GM18519 (cell line): Measurements from ENCODE around the gene RORC.
"Not testable (repeated sequence)": the region's sequence is repeated elsewhere in the genome, so short reads cannot be mapped to it uniquely, and the experiment has no call there.

Source experiments
- ATAC-seq: cut with Tn5 transposase; IDR thresholded peaks from one replicate; pipeline ENCODE4 v1.9.1; 2021; ENCODE audit warnings: mild to moderate bottlenecking, moderate library complexity; ENCODE audit not compliant: unreplicated experiment, low FRiP score

Gene RORC

DNA sequence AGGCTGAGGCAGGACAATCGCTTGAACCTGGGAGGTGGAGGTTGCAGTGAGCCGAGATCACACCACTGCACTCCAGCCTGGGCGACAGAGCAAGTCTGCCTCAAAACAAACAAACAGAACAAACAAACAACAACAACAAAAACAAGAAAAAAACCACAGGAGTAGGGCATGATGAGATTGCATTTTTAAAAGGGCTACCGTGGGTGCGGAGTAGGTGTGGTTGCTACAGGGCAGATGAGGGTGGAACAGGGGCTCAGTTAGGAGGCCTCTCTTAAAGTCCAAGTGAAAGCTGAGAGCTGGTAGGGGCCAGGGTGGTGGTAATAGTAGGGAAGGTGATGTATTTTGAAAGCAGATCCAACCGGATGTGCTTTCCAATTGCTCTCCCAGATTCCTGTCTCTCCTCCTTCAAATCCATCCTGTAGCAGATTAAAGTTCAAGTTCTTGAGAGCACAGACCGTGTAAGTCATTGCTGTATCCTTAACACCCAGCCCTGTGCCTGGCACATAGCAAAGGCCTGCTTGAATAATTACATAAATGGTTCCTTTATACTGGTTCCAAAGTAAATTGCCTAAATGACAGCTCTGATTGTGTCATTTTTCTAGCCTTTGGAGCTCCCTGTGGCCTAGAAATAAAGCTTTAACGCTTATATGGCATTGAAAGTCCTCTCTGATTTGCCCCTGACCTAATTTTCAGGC is 22.2 kb downstream of the RORC start:
- ATAC-seq: no peak

DNA sequence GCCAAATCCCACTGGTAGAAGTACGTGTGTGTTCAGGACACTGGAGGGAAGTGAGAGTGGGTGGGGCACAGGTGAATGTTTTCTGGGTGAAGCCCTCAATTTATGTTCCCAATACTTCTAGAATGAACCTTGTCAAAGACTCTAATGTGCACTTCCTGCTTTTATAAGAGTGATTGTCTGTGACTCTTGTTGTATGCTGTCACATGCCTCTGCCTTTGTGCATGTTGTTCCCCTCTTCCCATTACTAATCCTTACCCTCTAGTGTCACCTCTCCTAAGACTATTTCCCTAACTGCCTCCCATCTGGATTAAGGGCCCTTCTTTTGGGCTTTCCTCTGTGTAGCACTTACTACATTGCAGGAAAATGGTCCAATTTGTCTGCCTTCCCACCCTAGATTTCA is 23.8 kb downstream of the RORC start:
- no peak for ATAC-seq

DNA sequence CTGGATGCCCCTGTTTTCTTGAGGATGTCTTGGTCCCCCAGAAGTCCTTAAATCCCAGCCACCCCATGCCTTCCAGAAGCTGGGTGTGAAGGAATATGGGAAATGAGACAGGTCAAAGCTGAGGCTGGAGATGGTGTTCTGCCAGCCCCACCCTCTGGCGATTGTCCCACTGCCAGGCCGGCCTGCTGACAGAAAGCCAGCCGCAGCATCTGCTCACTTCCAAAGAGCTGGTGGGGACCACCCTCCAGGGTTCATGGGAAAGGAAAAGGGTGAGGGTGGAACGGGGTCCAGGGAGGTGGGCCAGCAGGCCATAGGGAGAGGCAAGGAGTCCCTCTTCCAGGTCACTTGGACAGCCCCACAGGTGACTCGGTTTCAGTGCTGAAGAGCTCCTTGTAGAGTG is 24.5 kb downstream of the RORC start:
- no peak for ATAC-seq

DNA sequence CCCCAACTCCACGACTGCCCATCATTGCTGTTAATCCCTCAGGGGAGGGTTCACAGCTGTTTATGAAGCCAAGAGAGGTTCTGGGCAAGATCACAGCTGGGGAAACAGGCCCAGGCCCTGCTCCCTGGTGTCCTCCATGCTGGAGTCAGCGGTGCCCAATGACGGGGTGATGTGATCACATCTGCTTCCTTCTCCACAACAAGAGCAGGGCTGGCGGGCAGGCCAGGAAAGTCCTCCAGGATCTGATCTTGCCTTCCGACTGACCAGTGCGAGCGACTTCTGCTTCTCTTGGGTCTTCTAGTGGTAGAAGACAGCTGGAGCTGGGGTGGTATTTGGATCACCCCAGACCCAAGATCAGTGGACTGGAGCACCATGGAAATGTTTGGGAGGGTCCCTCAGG is 25.4 kb downstream of the RORC start:
- ATAC-seq: no peak

DNA sequence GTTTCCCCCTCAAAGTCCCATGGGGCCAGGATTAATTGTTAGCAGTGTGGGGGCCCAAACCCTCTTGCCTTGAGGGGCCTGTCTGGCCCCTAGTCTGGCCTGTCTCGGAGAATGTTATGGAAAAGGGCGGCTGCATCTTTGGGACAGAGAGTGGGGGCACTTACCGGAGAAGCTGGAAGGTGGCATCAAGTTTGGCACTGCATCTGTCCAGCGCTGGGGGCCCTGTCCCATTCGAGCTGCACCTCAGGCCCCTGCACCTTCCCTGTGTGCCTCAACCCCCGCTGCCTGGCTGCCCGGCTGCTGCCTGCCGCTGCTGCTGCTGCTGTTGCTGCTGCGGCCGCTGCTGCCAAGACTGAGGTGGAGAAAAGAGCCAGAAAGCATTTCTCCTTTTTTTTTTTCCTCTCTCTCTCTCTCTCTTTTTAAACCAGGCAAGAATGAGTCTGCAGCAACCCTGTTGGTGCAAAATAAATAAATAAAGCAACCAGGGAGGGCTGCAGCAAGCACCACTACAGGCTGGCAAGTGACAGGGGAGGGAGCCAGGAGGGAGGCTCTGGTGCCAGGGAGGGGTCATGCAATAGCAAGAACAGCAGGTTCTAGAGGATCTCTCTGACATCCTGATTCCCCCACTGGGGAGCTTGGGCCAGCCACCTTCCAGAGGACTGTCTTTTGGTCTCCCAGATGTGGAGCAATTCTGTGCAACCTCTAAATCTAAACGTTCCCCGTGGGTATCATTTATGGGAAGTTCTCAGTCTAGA is 26.4 kb downstream of the RORC start, which contains the start of gene LINGO4:
TSS of gene LINGO4 (minus strand) at position 354 of the 755 bp plus-strand sequence. CDS start 2,715 bp downstream, outside the sequence.
- ATAC-seq: no peak

DNA sequence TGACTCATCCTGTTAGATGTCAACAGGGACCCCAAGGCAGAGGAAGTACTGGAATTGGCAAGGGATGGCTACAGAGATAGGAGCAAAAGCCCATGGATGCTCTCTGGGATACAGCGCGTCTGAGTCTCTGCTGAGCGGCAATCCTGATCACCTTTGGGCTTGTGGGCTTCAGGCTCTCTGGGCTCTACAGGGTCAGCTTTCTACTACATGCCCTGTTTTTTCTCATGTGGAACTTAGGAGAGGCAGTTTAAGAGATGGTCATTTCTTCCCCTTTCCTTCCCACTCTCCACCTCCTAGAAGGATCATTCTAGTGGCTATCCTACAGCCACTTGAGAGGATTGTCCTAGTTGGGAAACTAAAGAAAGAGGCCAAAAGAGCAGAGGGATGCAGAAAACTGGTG is 27.7 kb downstream of the RORC start:
- no peak for ATAC-seq

DNA sequence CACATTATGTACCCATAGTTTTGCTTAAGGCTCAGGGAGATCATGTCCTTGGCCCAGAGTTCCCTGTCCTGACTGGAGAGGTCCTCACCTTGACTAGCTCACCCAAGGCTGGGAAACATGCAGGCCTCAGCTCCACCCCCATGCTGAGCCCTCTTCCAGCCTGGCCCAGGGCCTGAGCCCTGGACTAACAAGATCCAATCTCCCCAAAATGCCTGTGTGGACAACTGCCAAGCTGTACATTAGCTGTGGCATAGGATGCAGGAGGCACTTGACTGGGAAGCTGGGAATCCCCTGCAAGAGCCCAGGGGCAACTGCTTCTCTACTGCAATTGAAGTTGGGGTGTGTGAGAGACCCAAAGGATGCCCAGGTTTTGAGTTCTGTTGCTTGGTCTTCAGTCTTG is 28.4 kb downstream of the RORC start:
- ATAC-seq: no peak

DNA sequence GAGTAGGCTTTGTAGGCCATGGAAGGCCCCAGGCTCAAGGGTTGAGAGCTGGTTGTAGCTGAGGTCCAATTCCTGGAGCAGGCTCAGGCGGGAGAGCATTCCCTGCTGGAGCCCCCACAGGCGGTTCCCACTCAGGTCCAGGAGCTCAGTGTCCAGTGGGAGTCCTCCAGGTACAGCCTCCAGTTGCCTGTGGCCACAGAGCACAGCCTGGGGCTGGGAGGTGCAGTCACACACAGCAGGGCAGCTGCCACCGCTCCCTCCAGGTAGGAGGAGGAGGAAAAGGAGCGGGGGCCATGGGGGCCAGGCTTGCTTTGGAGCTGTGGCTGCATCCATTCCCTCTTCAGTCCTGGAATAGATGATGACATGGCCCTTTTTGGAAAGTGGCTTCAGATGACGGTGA is 29.2 kb downstream of the RORC start:
- ATAC-seq: no peak

DNA sequence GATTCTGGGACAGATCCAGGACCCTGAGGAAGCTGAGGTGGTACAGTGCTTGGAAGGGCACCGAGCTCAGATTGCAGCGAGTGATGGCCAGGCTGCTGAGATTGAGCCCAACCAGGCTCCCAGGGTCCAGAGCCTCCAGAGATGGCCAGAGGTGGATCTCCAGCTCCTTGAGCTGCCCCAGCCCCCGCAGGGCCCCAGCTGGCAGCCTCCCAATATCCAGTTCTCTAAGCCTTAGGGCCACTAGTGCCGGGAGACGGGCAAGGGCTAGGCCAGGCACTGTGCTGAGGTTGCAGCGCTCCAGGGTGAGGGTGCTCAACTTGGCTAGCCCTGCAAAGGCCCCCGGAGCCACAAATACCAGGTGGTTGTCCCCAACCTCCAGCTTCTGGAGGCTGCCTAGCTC is 29.8 kb downstream of the RORC start:
- no peak for ATAC-seq

DNA sequence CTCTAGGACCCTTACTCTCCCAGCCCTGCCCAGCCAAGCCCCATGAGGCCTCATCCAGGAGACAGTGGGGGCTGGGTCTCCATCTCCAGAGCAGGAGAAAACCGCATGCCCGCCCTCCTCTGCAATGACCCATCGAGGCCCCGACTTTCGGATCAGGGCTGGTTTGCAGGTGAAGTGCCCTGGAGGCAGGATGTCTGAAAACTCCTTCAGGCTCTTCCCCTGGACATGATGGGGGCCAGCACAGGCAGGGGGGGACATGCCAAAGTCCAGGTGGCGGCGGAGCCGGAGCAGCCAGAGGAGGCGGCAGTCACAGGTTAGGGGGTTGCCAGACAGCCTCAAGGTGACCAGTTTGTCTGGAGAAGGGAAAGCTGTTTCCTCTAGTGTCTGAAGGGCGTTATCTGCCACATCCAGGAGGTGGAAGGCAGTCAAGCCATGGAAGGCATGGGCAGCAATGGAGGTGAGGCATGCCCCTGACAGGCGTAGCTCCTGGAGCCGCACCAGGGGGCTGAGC is 30.2 kb downstream of the RORC start:
- ATAC-seq: no peak

DNA sequence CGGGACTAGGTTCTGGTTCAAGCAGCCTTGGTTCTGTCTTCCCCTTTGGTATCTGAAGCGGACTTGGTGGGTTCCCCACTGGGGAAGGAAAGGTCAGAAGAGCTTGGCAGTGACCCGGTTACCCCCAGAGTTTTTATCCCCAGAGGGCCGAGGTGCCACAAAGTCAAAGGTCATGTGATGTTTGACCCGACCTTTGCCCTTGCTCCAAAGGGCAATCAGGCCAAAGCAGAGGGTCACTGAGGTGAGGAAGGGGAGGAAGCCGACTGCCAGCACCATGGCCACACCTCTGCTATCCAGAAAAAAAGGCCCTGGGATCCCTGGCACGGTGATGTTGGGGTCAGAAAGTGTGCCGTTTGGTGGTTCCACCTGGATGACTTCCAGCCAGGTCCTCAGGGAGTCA is 30.8 kb downstream of the RORC start:
- no peak for ATAC-seq

DNA sequence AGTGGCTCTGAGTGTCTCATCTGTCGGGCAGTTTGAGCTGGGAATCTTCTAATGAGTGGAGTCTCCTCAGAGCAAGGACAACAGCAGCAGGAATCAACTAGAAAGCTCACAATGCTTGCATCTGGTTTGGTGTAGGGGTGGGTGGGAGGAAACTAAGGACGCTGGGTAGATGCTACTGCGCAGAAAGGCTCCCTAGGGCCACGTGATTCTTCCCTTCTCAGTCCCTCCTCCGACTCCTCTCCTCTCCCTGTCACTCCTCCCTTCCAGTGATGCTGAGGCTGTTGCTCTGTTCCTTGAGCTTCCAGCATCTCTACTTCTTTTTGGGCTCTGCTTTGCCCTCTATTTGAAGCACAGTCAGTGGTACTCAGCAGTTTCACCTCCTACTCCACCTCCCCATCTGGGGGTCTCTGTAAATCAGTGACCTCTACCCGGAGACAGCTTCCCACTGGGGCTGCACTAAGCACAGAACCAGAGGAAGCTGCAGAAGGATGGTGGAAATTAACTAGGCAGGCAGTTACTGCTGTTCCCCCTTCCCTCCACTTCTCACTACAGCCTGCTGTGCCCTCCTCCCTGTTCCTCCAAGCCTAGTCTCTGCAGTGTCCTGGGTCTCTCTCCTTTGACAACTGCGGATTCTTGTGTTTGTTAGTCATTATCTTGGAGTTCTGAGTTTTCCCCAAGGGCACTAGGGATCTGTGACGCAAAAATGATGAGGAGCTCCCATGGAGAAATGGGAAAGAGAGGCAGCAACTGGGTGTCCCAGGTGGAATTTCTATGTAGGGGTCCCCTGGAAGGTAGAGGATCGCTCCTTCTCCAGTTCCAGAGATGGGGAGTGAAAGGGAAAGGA is 32.2 kb downstream of the RORC start:
- no peak for ATAC-seq

DNA sequence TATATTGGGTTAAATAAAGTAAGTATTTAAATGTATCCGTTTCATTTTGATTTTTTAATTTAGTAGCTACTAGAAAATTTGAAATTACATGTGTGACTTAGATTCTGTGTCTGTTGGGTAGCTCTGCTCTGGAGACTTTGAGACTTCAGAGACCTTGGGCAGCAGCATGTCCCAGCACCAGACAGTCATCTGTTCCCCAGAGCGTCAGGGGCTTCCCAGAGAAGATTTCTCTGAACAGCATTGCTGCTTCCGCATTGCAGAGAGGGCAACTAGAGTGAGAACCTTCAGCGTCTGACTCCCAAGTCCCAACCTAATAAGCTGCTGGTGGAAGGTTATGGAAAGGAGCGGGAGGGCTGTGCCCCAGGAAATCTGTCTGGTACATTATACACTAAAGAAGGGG is 33.0 kb downstream of the RORC start:
- ATAC-seq: no peak

DNA sequence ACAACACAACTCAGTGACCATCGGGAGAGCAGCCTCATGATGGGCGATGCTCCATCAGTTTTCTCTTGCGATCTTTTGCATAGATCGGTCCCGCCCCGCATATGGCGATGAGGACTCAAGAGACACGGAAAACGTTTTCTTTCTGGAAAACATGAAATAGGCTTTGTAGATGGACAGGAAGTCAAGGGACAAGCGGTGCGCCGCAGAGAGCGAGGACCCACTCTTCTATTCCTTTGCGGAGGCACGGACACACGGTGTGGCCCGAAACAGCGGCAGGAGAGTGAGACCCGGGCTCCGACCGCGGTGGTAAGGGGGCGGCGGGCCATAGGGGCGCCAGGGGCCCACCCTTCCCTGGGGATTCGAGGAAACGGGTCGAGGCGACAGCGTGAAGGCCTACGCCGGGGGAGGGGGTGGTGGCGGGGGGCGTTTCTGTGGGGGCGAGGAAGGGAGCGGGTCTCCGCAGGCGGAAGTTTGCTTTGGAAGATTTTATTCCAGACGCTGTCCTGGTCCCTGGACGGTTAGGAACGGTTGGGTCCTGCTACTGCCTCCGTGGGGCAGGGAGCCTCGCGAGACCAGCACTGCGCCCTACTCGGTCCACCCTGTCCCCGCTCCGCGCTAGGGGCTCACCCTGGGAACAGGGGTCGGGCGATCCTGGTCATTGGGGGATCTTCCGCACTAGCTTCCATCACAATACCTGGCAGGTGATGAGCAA is 40.5 kb downstream of the RORC start:
- ATAC-seq: no peak

DNA sequence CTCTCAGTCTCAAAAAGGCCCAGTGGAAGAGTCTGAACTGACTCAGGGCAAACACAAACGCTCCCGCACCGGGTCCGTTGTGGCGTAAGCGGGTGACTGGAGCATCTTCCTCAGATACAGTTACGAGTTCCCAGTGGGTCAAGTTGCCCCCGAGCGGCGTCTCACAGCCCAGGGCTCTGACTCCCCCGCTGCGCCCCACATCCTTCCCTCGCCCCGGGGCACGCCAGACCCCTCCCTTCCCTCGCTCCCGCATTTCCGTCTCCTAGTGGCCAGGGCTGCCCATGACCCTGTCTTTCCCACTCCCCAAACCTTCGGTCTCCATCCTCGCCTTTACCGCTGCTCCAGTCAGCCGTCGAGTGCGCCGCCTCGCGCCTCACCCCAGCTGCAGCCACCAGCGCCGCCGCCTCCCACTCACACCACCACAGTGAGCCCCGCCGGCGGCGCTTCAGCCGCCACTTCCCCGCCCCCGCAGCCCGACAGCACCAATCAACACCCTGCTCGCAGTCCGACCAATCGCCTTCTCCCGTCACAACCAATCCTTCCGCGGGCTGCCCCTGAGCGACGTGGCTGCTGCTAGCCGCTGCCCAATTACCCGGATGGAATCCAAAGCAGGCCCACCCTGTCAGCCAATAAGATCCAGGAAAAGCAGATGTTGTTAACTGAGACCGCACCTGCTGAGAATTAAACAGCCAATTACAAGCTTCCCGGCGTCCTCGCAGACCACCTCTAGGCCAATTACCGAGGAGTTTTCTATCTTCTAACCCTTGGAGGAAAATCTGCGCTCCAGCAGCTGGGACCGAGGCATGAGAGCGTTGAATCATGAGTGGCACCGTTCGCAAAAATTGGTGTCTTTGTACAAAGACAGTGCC is 41.3 kb downstream of the RORC start, which contains the start of gene TDRKH:
TSS of gene TDRKH (minus strand) at position 430 of the 869 bp plus-strand sequence. CDS start 7,478 bp downstream, outside the sequence.
- ATAC-seq: peak; percentile 90

DNA sequence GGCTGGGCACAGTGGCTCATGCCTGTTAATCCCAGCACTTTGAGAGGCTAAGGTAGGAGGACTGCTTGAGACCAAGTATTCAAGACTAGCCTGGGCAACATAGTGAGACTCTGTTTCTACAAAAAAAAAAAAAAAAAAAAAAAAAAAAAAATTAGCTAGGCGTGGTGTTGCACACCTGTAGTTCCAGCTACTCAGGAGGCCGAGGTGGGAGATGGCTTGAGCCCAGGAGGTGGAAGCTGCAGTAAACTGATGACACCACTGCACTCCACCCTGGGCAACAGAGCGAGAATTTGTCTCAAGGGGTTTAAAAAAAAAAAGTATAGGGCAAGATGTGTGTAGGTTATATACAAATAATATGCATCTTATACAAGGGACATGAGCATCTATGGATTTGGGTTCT is 43.9 kb downstream of the RORC start:
- ATAC-seq: no peak

DNA sequence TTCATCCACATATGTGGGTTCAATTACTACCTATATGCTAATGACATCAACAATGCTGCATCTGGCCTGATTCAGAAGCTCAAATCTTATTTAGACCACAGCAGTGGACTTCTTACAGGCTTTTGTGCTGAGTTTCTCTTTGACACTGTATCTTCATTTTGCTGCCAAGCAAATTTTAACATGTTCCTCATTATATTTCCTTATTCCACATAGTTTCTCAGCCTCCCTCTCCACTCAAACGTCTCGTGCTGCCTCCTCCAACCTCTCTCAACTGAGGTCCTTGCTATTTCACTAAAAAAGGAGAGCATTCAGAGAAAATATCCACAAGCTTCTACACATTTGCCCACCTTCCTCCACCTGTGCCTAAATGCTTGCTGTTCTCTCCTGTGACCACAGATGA is 47.8 kb downstream of the RORC start:
- ATAC-seq: no peak

DNA sequence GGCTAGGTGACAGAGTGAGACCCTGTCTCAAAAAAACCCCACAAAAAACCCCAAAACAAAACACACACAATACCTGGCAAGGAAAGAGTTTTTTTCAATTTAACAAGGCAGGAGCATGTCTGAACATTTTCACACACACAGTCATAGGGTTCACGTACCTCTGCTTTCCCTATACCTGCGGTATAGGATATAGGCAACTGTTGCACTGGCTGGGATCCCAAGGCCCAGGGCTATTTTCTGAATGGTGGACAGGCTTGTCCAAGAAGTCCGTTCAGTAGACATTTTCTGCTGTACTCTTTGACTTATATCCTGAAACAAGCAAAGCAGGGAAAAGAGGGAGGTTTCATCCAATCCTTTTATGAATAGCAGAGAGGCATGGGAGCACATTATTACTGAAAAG is 48.9 kb downstream of the RORC start:
- ATAC-seq: no peak

DNA sequence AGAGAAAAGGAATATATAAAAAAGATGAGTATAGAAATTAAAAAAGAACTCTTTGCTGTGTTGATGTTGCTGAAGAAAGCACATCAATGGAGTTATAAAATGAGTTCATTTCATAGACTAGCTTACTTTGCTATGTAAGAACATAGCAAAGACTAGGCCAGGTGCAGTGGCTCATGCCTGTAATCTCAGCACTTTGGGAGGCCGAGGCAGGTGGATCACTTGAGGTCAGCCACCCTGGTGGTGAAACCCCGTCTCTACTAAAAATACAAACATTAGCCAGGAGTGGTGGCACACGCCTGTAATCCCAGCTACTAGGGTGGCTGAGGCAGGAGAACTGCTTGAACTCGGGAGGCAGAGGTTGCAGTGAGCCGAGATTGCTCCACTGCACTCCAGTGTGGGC is 49.6 kb downstream of the RORC start:
- not testable (repeated sequence) for ATAC-seq
